Body of pancreas (tissue), 4 donors: ENCODE results near the gene CADM1. TPM values are rescaled to one million over a fixed set of nuclear protein-coding genes. Genes with fewer than 3 reads are reported as not detected.
"Not testable (repeated sequence)": the region's sequence is repeated elsewhere in the genome, so short reads cannot be mapped to it uniquely, and the experiment has no call there.

Experiments used
- ATAC-seq: fragments of 150-250 bp; one replicate; pipeline ENCODE4 v1.9.1; 2016
- DNase-seq, 4 donors: peaks; one replicate each; pipeline ENCODE4 v3.0.0-alpha.2; 2019
- H3K27ac ChIP-seq, 4 donors: fragments of 200-600 bp; sonication (generic); 1 replicate in 3 of 4; 2 replicates in 1 of 4; pipeline versions ENCODE4 v1.5.1 to v1.6.1; 2016 to 2019; ENCODE audit warnings: mild to moderate bottlenecking in 1 of 4, mixed read lengths in 1 of 4, moderate library complexity in 1 of 4
- H3K27me3 ChIP-seq, 2 donors: fragments of 200-600 bp; sonication (generic); one replicate each; pipeline ENCODE4 v1.6.0; 2016; ENCODE audit warnings: mild to moderate bottlenecking in 1 of 2
- H3K36me3 ChIP-seq, 2 donors: fragments of 200-600 bp; sonication (generic); replicated peaks in 1 of 2; 2 replicates each; pipeline ENCODE4 v1.5.1; 2016; ENCODE audit warnings: low read depth in 2 of 2; ENCODE audit not compliant: insufficient read depth in 1 of 2
- H3K4me1 ChIP-seq: fragments of 200-600 bp; sonication (generic); one replicate; pipeline ENCODE4 v1.6.0; 2016
- H3K4me3 ChIP-seq, 2 donors: fragments of 200-600 bp; sonication (generic); 1 replicate in 1 of 2; 2 replicates in 1 of 2; pipeline ENCODE4 v1.5.1; 2016 to 2019
- H3K9me3 ChIP-seq, 3 donors: fragments of 200-600 bp; sonication (generic); 1 replicate in 2 of 3; 2 replicates in 1 of 3; pipeline ENCODE4 v1.5.1; 2016
- CTCF ChIP-seq, 7 experiments: fragments of 450-650 bp in 4 of 7; fragments of 200-600 bp in 3 of 7; sonication (generic) in 3 of 7; IDR thresholded peaks; one replicate each; pipeline ENCODE4 v1.5.1; 2016 to 2019; ENCODE audit warnings: antibody characterized with exemption in 7 of 7
- POLR2A ChIP-seq, 3 donors: fragments of 450-650 bp; IDR thresholded peaks; one replicate each; pipeline ENCODE4 v1.6.1; 2016; ENCODE audit warnings: antibody characterized with exemption in 3 of 3, mild to moderate bottlenecking in 2 of 3
- WGBS, 2 donors: methylation state at CpG; one replicate each; pipeline ENCODE4 v1.1.5; 2017; 5-methylcytosine and 5-hydroxymethylcytosine counted together
- intact Hi-C: fragments of 100-400 bp; cut with DNase I; formaldehyde crosslinking; loops from one replicate; pipeline ENCODE4 v1.15.1; 2023
- total RNA-seq, 2 donors: library from RNA; depleted of rRNA; stranded (reverse); fragments of >200 nt; gene quantifications; one replicate each; pipeline ENCODE4 v1.1.0, GENCODE V29; 2016

CADM1 gene
- total RNA-seq, 2 donors from 2014 or later = 12.5 to 13.7 TPM

- no peak for DNase-seq
- Histone ChIP-seq H3K27me3 (no peaks in the 10 kb centered on the region), H3K4me3 (no peak overlapping the region), H3K9me3 (no peaks in the 10 kb centered on the region), H3K27ac (no peak overlapping the region), H3K36me3 (no peaks in the 10 kb centered on the region), H3K4me1 (no peaks in the 10 kb centered on the region)
- intact Hi-C loops = no loop called here
- WGBS, 2 donors = 8 to 47% methylated on average over 1 of the region's 1 CpG
- TF ChIP-seq POLR2A (IDR thresholded peaks at IDR 0.05) (no peak), CTCF (IDR thresholded peaks at IDR 0.05) (no peak)
- no peak for ATAC-seq
Measured at GRCh38 chr11:115477410-115477809, 26.8 kb downstream of the CADM1 start.

GRCh38 chr11:115476463-115477286 is 27.5 kb downstream of the CADM1 start:
- WGBS, 2 donors = 33 to 41% methylated on average over 7 of the region's 7 CpGs
- H3K27me3 ChIP-seq = no peaks in the 10 kb centered on the region
- intact Hi-C loops = no loop called here
- ATAC-seq (no peak), DNase-seq (no peak)
- H3K36me3 ChIP-seq = no peaks in the 10 kb centered on the region
- H3K4me3 ChIP-seq = no peak overlapping the region
- no peak overlapping the region for H3K27ac ChIP-seq
- TF ChIP-seq CTCF (IDR thresholded peaks at IDR 0.05) = no peak
- no peak for TF ChIP-seq POLR2A (IDR thresholded peaks at IDR 0.05)
- no peaks in the 10 kb centered on the region for H3K4me1 ChIP-seq
- H3K9me3 ChIP-seq = no peaks in the 10 kb centered on the region

- ATAC-seq = no peak
- no peak for TF ChIP-seq POLR2A (IDR thresholded peaks at IDR 0.05)
- TF ChIP-seq CTCF (IDR thresholded peaks at IDR 0.05) = no peak
- intact Hi-C loops = no loop called here
Measured at GRCh38 chr11:115475564-115475963, 28.7 kb downstream of the CADM1 start.

GRCh38 chr11:115474306-115474705 is 29.9 kb downstream of the CADM1 start:
- H3K4me3 ChIP-seq, ATAC-seq: not testable (repeated sequence)
- WGBS, 2 donors = 88 to 90% methylated on average over 3 of the region's 3 CpGs

More at GRCh38 chr11:115475564-115475963, 28.7 kb downstream of the CADM1 start:
- H3K4me1 ChIP-seq = no peaks in the 10 kb centered on the region
- no peaks in the 10 kb centered on the region for H3K36me3 ChIP-seq
- no peak for DNase-seq
- H3K27me3 ChIP-seq = no peaks in the 10 kb centered on the region
- 24 to 32% methylated on average over 4 of the region's 4 CpGs for WGBS, 2 donors
- no peak overlapping the region for H3K27ac ChIP-seq
- no peak overlapping the region for H3K4me3 ChIP-seq
- no peaks in the 10 kb centered on the region for H3K9me3 ChIP-seq

GRCh38 chr11:115473167-115473566 is 31.0 kb downstream of the CADM1 start:
- DNase-seq (no peak), ATAC-seq (no peak)
- H3K36me3 ChIP-seq = no peaks in the 10 kb centered on the region
- no peaks in the 10 kb centered on the region for H3K4me1 ChIP-seq
- no peak overlapping the region for H3K4me3 ChIP-seq
- no peak overlapping the region for H3K27ac ChIP-seq
- intact Hi-C loops = no loop called here
- WGBS, 2 donors = 89 to 92% methylated on average over 8 of the region's 8 CpGs
- TF ChIP-seq CTCF (IDR thresholded peaks at IDR 0.05) = no peak
- TF ChIP-seq POLR2A (IDR thresholded peaks at IDR 0.05) = no peak
- H3K27me3 ChIP-seq = no peaks in the 10 kb centered on the region
- no peaks in the 10 kb centered on the region for H3K9me3 ChIP-seq

More at GRCh38 chr11:115474306-115474705, 29.9 kb downstream of the CADM1 start:
- intact Hi-C loops, H3K27me3 ChIP-seq, H3K36me3 ChIP-seq, DNase-seq, H3K4me1 ChIP-seq, H3K27ac ChIP-seq, H3K9me3 ChIP-seq: not testable (repeated sequence)
